Activated T-helper 1 cell treated with anti-CD3 and anti-CD28 coated beads, Interleukin-2, amount 50 U/mL, for 16 hours (primary cell): ENCODE data around the gene CYTH3.

Experiments used
- DNase-seq, 2 donors: peaks; one replicate each; pipeline ENCODE4 v3.0.0-alpha.2; 2020; ENCODE audit warnings: low read depth in 1 of 2, low spot score in 1 of 2

The CYTH3 gene

DNA sequence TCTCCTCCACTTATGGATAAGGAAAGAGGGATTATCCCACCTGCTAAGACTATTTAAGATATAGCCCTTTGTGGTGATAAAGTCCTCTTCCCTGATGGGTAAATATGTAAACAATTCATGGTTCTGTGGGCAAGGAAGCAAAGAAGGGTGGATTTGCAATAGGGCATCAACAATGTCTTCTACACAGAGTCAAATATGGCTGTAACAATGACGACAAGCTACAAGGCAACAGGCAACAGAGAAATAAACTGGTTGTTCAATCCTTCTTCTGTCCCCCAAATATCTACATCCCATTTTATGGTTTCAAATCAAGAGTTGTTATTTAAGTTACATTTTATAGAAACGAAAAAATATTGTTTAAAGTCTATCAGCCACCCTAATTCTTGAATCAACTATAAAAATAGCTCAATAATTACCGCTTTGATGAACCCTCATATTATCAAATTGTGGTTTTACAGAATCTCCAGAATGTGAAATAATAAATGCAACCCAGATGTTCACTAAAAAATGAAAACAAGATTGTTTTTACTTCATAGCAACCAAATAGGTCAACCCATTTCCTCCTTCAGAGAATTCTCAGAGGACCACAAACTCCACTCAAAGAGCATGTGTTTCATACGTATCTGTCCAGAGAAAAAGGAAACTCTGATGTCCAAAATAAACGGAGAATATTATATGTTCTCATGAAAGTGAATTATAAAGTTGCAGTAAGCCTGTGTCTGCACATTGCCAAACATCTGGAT lies 13.8 kb downstream of the CYTH3 start:
- DNase-seq: no peak

DNA sequence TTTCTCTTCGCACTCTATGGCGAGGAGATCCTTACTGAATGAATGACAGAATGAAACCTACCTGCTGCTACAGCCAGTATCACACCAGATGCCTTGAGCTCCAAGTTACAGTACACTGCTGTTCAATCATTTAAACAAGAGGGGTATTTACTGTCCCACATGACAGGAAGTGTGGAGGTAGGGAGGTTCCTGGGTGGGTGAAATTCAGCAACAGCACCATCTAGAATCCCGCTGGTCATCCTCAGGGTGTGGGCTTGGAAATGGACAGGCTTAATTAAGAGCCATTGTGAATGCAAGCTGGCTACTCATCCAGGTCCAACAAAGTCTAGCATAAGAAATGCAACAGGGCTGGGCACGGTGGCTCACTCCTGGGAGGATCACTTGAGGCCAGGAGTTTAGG lies 14.7 kb downstream of the CYTH3 start:
- no peak for DNase-seq

DNA sequence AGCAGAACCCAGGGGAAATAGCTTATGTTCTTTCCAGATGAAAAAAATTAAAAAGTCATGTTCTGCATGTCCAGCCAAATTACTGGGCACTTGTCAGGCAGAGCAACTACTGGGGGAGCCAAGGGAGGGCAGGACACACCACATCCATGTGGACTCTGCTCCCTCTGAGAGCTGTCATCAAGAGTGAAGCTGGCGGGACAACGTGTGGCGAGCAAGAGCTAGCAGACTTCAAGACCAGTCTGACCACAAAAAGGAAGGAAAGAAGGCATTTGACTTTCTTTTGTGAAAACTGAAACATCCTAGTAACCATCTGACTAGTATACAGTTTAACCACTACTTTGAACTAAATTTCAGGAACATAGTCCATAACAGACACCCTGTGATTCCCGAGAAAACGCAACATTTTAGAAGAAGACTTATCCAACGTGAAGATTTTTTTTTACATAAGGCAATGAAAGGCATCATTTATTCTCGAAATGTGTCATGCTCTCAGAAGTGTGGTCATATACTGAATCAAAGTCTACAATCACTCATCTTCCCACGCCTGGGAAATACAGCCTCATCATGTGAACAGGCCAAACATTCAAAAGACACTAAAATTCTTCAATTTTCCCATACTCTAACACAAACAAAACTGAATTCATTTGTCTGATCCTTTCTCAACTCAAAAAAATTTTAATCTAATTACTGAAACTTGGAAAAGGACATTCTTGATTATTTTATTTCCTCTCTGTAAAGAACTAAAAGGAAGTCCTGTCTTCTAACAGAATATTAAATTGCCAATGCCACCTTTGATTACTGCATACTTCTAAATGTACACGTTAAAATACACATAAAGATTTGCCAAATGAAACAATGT lies 15.5 kb downstream of the CYTH3 start:
- no peak for DNase-seq

DNA sequence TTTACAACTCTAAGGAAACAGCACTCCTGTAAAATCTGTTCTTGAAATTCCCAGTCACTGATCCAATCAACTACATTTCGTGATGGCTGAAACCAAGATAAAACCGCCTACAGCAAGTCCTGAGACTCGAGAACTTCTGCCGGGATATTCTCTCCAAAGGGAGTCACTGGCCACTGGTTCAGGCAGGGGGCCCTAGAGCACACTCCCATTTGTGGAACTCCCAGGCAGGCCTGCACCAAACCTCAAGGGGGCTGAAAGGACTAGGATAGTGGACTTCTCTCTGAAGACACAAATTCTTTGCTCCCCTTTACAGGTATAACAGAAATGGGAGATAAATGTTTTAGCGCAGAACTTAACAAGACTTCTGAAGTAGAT lies 16.3 kb downstream of the CYTH3 start:
- DNase-seq: no peak

DNA sequence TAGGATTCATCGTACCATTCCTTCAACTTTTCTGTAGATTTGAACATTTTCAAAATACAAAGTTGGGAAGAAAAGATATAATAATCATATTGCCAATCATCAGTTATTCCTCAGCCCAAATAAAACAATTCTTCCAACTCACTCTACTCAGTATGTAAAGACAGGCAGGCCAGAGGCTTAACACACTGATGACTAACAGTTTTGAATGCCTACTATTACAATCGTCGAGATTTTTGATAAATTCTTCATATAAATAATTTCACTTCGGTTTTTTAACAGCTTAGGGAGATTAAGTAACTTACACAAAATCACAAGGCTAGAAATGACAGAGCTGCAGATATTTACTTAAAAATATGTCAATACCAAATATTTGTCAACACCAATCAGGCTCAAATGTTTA lies 17.6 kb downstream of the CYTH3 start:
- DNase-seq: no peak

DNA sequence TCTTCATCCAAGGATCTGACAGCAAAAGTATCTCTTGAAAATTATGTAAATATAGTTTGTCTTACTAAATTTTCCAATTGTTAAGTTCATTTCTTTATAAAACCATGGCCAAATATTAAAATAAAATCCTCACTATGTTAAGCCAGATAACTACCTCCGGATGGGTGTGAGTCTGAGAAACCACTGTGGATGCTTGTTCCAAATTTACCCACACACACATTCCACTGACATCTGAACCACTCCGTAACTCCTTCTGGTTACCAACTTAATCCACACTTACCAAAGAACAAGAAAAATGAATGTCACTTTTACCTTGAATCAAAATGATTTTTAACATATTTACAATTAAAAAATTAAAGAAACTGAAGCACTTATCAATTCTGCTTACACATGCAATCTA lies 19.7 kb downstream of the CYTH3 start:
- DNase-seq: no peak

DNA sequence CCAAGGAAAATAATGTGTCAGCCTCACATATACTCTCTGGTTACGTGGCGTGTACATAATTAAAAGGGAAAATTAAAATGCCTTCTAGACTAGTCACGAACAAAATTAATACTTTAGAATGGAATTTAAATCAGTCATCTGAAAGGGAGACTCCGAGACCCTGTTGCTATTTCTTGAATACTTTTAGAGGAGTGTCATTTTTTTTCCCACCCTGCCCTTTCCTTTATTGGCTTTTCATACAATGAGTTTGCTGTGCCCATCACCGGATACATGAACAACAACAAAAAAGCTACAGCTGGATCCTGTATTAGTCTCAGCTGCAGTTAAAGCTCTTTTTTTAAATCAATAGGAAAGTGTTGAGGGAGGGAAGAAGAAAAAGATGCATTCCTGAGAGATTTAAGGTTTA lies 20.1 kb downstream of the CYTH3 start:
- no peak for DNase-seq

DNA sequence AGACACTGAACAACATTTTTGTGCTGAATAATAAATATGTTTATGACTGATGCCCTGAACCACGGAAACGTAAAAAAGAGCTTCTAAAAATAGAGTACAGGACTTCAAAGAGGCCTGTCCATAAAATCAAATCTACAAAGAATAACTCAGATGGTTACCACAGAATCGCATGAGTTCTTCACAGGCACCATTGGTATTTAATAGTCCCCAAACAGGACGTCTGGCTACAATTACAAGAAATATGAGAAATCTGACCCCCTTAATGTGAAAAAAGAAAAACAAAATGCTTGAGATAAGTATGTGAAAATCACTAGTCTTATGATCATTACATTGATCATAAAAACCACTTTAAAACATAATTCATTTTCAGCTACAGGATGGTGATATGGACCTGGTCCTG lies 20.8 kb downstream of the CYTH3 start:
- no peak for DNase-seq

DNA sequence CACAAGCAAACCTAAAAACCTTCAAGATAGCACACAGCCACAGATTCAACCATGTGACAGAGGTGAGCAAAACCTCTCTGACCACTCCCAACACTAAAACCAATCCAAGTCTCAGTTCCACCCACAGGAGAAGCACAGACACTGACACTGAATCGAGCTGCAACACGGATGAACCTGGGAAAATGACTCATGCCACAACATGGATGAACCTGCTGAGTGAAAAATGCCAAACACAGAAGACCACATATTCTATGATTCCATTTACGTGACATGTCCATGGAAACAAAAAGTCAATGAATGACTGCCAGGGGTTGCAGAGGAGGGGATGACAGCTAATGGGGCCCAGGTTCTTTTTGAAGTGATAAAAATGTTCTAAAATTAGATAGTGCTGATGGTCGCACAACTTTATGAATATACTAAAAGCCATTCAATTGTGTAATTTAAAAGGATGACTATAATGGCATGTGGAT lies 22.0 kb downstream of the CYTH3 start:
- DNase-seq: no peak

DNA sequence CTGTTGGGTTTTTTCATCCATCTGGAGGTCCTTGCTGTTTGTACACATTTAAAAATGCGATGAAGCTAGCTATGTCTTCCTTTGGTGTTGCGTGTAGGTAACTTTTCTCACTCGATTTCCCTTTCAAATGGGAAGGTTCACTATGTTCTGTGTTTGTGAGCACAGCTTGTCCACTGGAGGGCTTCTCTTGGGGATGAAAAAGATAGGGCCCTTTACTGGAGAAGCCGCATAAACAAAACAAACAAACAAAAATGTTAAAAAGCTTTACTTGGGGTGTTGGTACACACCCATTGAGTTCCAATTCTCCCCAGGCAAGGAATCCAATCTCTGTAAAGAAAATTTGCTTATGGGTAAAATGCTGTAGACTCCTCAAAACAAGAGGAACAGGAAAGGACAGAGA lies 23.4 kb downstream of the CYTH3 start:
- DNase-seq: no peak

DNA sequence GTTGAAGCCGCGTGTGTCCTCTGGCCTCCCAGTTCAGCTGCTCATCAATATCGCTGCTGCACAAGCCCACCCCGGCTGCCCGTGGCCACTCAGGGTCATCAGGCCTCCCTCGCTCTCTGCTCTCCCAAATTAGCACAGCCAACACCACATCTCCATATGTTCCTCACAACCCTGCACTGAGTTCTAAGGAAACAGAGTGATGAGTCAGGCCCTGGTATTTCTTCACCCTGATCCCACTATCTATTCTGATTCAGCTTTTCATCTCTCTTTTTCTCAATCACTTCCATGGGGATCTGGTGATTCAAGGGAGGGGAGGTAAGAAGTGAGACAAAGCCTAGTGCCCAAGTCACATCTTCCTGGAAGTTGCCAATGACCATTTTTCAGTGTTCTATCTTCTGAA lies 23.8 kb downstream of the CYTH3 start:
- DNase-seq: no peak

DNA sequence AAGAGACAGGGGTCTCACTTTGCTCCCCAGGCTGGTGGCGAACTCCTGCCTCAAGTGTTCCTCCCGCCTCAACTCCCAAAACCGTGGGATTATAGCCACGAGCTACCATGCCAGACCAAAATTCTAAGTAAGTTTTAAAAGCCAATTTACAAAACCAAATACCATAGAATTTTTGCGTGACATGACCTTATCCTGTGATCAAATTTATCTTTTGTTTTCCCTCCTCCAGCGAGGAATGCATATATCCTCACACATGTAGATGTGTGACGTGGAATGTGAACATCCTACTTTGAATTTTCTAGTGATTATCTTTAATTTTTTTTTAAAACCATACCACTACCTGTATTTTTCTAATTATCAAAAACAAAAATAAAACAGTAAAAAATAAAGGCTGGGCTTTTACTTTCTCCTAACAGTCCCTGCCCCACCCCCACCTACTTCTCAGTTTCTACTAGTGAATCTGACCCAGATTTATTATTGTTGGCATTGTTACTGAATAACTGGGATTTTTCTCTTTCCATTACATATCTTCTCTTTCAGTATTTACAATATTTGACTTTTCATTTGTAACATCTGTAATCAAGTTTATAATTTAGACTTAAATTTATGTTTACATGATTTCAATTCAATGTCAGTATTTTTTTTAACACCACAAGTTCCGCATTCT lies 26.0 kb downstream of the CYTH3 start:
- no peak for DNase-seq

DNA sequence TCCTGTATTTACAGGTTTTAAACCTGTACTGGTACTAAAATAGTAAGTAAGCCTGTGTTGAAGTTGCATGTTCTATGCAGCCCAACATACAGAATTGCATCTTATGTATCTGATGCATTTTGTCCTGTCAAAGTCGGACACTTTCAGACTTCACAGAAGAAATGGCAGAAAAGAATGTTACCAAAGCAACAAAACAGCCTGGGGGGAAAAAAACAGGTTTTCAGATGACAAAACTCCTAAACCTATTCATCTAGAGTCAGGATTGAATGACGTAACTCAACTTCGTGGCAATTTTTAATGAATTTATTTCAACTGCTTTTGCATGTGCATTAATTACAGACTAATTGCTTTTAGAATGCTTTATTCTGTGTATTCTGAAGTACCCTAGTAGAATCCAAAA lies 28.4 kb downstream of the CYTH3 start:
- no peak for DNase-seq

DNA sequence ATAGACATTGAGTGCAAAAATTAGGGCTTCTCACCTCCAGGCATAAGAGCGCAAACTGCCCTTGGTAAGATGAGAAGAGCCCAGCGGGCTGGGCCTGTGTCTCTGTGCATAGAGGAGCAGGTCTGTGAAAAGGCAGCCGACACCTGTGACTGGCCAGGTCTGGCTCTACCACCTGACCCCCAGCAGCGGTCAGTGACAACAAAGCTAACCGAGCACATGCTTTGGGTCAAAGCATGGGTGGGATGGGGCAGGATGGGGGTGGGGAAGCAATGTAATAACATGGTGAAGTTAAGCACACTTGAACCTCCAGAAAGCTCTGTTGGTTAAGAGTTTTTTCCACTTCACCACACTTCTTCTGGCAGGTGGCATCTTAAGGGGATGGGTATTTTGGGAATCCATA lies 29.3 kb downstream of the CYTH3 start:
- DNase-seq: no peak

DNA sequence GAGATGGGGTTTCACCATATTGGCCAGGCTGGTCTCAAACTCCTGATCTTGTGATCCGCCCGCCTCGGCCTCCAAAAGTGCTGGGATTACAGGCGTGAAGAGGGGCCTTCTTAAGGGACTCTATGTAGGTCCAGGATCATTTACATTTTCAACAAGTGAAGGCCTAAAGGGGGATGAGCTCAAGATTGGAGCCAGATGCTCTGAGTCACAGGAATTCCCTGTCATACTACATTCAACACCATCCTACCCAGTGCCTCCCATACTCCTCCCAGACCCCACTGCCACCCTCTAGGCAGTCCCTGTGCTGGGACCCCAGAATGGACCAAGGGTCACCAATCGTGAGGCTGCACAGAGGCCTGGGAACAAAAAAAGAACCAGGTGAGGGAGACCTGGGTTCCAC lies 29.9 kb downstream of the CYTH3 start:
- DNase-seq: no peak

DNA sequence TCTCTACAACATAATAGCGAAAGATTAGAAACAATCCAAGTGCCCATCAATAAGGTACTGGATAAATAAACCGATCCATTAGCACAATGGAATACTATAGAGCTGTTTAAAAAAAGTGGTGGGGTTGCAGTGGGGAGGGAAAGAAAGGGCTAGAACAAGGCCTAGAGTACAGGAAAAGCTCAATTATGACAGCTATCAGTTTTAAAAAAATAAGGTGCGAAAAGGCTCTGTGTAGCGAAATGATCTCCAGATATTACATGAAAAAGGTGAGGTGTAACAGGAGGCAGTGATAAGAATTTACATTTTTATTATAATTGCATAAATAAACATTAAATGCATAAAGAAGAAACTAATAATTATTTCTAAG lies 30.8 kb downstream of the CYTH3 start:
- no peak for DNase-seq

DNA sequence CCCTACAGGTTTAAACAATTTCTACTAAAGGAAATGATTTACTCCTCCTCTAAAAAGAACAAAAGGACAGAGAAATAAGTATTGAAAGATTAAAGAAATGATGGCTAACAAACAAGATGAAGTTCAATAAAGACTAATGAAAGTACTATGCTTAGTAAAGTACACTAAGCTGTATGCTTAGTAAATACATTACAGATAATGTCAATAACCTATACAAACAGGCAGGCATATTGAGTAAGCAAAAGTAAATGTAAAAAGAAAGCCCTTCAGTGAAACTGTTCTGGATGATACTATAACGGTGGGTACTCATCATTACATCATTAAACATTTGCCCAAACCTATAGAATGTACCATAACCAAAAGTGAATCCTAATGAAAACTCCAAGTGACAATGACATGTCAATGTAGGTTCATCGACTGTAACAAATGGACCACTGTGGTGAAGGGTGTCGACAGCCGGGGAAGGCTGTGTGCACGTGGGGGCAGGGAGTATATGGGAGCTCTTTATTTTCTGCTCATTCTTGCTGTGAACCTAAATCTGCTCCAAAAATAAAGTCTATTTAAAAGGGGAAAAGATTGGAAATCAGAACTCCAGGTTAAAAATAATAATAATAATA lies 34.0 kb downstream of the CYTH3 start:
- no peak for DNase-seq

DNA sequence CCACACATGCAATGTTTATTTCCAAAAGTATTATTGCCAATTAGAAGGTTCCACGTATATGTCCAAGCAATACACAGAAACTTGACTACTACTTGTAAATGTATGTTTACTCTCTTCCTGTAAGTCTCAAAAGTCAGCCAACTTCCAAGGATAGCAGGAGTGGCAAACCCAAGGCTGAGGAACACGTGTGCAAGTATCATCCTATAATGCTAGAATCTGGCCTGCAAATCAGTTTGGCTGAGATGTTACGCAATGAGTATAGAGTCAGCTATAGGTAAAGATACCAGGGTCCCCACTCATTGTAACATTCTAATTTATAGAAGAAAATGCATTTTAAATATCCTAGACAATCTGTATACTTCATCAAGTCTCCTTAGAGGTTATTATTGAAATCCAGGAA lies 34.7 kb downstream of the CYTH3 start:
- DNase-seq: no peak

DNA sequence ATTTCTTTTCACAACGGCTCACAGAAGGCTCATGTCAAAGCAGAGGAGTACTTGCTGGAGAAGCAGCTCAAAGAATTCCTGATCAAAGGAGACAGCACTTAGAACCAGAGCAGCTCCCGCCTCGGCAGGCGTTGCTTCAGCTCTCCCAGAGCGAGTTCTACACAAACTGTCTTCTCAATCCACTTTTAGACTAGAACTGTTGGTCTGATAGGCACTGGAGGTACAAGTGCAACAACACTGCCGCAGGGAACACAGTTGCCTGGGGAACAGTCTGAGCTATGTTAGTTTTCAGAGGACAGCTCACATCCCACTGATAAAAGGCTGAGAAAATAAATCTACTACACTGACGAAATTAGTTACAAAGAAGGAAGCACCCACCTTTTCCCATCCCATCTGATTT lies 35.4 kb downstream of the CYTH3 start:
- DNase-seq: no peak

DNA sequence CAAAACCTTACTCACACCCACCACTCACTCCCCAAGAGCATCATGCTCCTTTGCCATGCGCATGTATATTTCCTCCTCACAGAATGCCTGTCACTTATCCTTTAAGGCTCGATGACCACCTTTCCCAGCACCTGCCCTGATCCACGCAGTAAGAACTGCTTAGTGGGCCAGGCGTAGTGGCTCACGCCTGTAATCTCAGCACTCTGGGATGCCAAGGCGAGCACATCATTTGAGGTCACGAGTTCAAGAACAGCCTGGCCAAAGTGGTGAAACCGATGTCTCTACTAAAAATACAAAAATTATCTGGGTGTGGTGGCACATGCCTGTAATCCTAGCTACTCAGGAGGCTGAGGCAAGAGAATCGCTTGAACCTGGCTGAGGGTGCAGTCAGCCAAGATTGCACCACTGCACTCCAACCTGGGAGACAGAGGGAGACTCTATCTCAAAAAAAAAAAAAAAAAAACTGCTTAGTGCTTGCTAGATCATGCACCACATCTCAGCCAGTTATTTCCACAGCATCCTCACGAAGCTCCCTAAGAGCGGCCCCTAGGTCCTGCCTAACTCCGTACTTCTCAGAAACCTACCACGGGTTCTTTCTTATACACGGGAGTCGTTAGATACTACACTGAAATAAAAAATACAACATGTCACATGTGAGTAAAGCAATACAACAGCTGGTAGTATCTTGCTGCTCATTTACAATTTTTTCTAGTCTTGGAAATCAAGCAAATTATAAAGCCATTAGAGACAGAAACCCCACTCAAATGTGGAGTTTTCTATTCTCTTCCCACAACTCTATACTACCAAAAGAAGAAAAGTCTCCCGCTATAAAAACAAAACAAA lies 37.2 kb downstream of the CYTH3 start:
- no peak for DNase-seq

DNA sequence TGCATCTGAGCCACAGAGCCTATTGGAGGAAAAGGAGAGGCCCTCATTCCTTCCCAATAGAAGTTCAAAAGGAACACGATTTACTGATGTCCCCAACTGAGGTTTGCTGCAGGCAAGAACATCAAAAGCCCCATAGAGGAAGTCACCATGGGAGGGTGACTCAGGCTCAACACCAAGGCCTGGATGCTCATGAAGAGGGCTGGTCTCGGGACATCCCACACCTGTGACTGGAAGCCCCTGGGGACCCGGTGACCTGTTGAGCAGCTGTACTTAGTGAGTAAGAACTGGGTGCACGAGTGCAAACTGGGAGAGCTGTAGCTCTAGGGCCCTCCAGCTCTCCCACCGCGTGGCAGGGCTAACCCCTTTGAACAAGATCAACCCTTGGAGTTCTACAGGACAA lies 38.0 kb downstream of the CYTH3 start:
- DNase-seq: no peak
